K562 (cell line): ENCODE results near the gene SIGLEC7. TPM values are rescaled to one million over a fixed set of nuclear protein-coding genes. Genes with fewer than 3 reads are reported as not detected.

Experiments used
- PCBP1 ChIP-seq: fragments of 200-400 bp; formaldehyde crosslinking; IDR thresholded peaks from 2 replicates; pipeline ENCODE4 v1.6.1; 2018; ENCODE audit warnings: mild to moderate bottlenecking, low read depth, low read length; ENCODE audit not compliant: poor library complexity, severe bottlenecking
- RBM14 ChIP-seq: fragments of 200-400 bp; formaldehyde crosslinking; IDR thresholded peaks from 2 replicates; pipeline ENCODE4 v1.6.1; 2018; ENCODE audit warnings: low read depth, mild to moderate bottlenecking, low read length, moderate library complexity, borderline replicate concordance; ENCODE audit not compliant: insufficient read depth
- SRSF1 ChIP-seq: fragments of 200-400 bp; formaldehyde crosslinking; IDR thresholded peaks from 2 replicates; pipeline ENCODE4 v1.6.1; 2017; ENCODE audit warnings: mild to moderate bottlenecking, low read depth, low read length, moderate library complexity
- TFAP4 ChIP-seq: sonication (generic); formaldehyde crosslinking; IDR thresholded peaks from 2 replicates; pipeline ENCODE4 v1.8.0; 2022; ENCODE audit warnings: missing genetic modification reagents, mild to moderate bottlenecking, moderate library complexity, borderline replicate concordance
- ZBTB49 ChIP-seq: sonication (generic); formaldehyde crosslinking; IDR thresholded peaks from 2 replicates; pipeline ENCODE4 v1.8.0; 2022; ENCODE audit warnings: missing genetic modification reagents, mild to moderate bottlenecking, borderline replicate concordance
- ZBTB9 ChIP-seq: fragments of 450-650 bp; formaldehyde crosslinking; IDR thresholded peaks from 2 replicates; pipeline ENCODE4 v1.4.0; 2020; ENCODE audit warnings: mild to moderate bottlenecking, moderate library complexity
- ZNF217 ChIP-seq: sonication (generic); formaldehyde crosslinking; IDR thresholded peaks from 2 replicates; pipeline ENCODE4 v1.8.0; 2022; ENCODE audit warnings: mild to moderate bottlenecking, missing genetic modification reagents
- ZNF407 ChIP-seq: fragments of 450-650 bp; IDR thresholded peaks from 2 replicates; pipeline ENCODE4 v1.6.1; 2016; ENCODE audit warnings: low read depth
- ZNF408 ChIP-seq: fragments of 250-450 bp; sonication (Bioruptor Pico); IDR thresholded peaks from 2 replicates; pipeline ENCODE4 v1.4.0; 2020; ENCODE audit warnings: low read depth, mild to moderate bottlenecking, moderate library complexity
- ZNF740 ChIP-seq, 3 experiments: fragments of 200-800 bp in 1 of 3; sonication (Bioruptor generic) in 1 of 3; sonication (generic) in 1 of 3; formaldehyde crosslinking in 1 of 3; IDR thresholded peaks; 2 replicates each; pipeline versions ENCODE4 v1.6.1 to v1.8.0; 2016 to 2022; ENCODE audit warnings: mild to moderate bottlenecking in 2 of 3, missing compliant biosample characterization in 2 of 3, missing genetic modification characterization in 2 of 3, missing genetic modification reagents in 1 of 3
- ZNF766 ChIP-seq: fragments of 200-800 bp; sonication (Bioruptor generic); conservative IDR thresholded peaks from 2 replicates; pipeline ENCODE4 v1.6.1; 2016; ENCODE audit warnings: missing genetic modification characterization, missing compliant biosample characterization
- polyA plus RNA-seq, 8 experiments: library from polyadenylated mRNA; depleted of rRNA in 4 of 8; stranded (reverse) in 5 of 8; unstranded in 3 of 8; fragments of >200 nt; fragmentation: Nextera tagmentation in 2 of 8; fragmentation: Illumina TruSeq in 1 of 8; extraction: Ambion mirVana in 2 of 8; extraction: Trizol in 1 of 8; gene quantifications; 2 replicates each; pipeline versions ENCODE4 v1.2.1 to v1.2.3, GENCODE V29; 2011 to 2014; ENCODE audit warnings: inconsistent platforms in 1 of 8, missing spikeins in 1 of 8
- total RNA-seq, 7 experiments: library from RNA; depleted of rRNA in 6 of 7; stranded (reverse); fragments of >200 nt in 6 of 7; fragmentation: Illumina TruSeq in 2 of 7; extraction: Trizol in 2 of 7; gene quantifications; 2 replicates each; pipeline versions ENCODE4 v1.2.1 to v1.2.3, GENCODE V29; 2011 to 2021; ENCODE audit warnings: low replicate concordance in 1 of 7

Gene SIGLEC7
- total and polyA plus RNA-seq, 9 of the 15 experiments (the other 6 are each of a cell fraction or from before 2014, with no cell fraction given), result 0.10 to 0.12 TPM; not detected in 7

- TF ChIP-seq ZNF740 (CRISPR knock-in tag; IDR thresholded peaks at IDR 0.05) (peak; percentile 91), ZNF740 (tag; IDR thresholded peaks at IDR 0.05) (peak in 1 of 2 experiments; percentile 56; a peak in 1 of 4 replicates), SRSF1 (no peak), ZNF408 (CRISPR knock-in tag) (no peak), PCBP1 (no peak), TFAP4 (no peak), RBM14 (no peak), ZBTB49 (CRISPR knock-in tag) (no peak), ZBTB9 (CRISPR knock-in tag) (no peak), ZNF766 (CRISPR knock-in tag) (peak; percentile 58; the same call in 1 of the 2 replicates), ZNF407 (no peak), ZNF217 (CRISPR knock-in tag) (no peak)
Observed at GRCh38 chr19:51158474-51159129, 16.5 kb downstream of the SIGLEC7 start (continued).
